OCI-LY3 (cell line): ENCODE measurements around the gene RAB7A.

Experiments
- CTCF ChIP-seq: fragments of 200-600, 300-600 bp; sonication (generic); IDR thresholded peaks from 2 replicates; pipeline ENCODE4 v1.5.1; 2014; ENCODE audit warnings: antibody characterized with exemption, low read length, low read depth
- EZH2phosphoT487 ChIP-seq: fragments of 200-600 bp; shearing (Covaris generic); IDR thresholded peaks from 2 replicates; pipeline ENCODE4 v1.6.1; 2018; ENCODE audit warnings: antibody characterized with exemption, mixed run types, low read depth

- no peak for TF ChIP-seq EZH2phosphoT487
- no peak for TF ChIP-seq CTCF
Measured at GRCh38 chr3:128818186-128818787, 92.3 kb downstream of the RAB7A start.
